ENCODE data around the gene RPS29.
"Not testable (repeated sequence)": the region's sequence is repeated elsewhere in the genome, so short reads cannot be mapped to it uniquely, and the experiment has no call there.

Gene RPS29

GRCh38 chr14:49619273-49619672 is 33.1 kb upstream of the RPS29 start:
- Mint-ChIP-seq H3K36me3 (ENCODE audit: insufficient read depth) (peaks cover 50% of the 10 kb centered on the region), H3K4me1 (peaks cover 48% of the 10 kb centered on the region), H3K4me3 (peak overlapping the region; percentile 97), H3K27ac (ENCODE audit: low read depth) (peak overlapping the region; percentile 100)
- not testable (repeated sequence) for H3K27me3 Mint-ChIP-seq; DNase-seq (ENCODE audit: low spot score in 2 of 2); H3K9me3 Mint-ChIP-seq; ATAC-seq (replicated peaks; ENCODE audit: extremely low read depth, poor library complexity, severe bottlenecking)

- H3K27ac Mint-ChIP-seq (ENCODE audit: low read depth) = peak overlapping the region; percentile 100
Observed at GRCh38 chr14:49617852-49618519, 31.8 kb upstream of the RPS29 start.

GRCh38 chr14:49615776-49616175 is 29.6 kb upstream of the RPS29 start:
- no peak overlapping the region for H3K4me3 Mint-ChIP-seq

More at GRCh38 chr14:49617852-49618519, 31.8 kb upstream of the RPS29 start:
- peaks cover 44% of the 10 kb centered on the region for H3K4me1 Mint-ChIP-seq
- H3K9me3 Mint-ChIP-seq = no peaks in the 10 kb centered on the region
- no peak for ATAC-seq (replicated peaks; ENCODE audit: extremely low read depth, poor library complexity, severe bottlenecking)
- peaks cover 50% of the 10 kb centered on the region for H3K36me3 Mint-ChIP-seq (ENCODE audit: insufficient read depth)
- no peak overlapping the region for H3K4me3 Mint-ChIP-seq
- no peaks in the 10 kb centered on the region for H3K27me3 Mint-ChIP-seq
- no peak for DNase-seq (ENCODE audit: low spot score in 2 of 2)

GRCh38 chr14:49614196-49614595 is 28.0 kb upstream of the RPS29 start:
- H3K27ac Mint-ChIP-seq (ENCODE audit: low read depth) = no peak overlapping the region
- H3K36me3 Mint-ChIP-seq (ENCODE audit: insufficient read depth) = peaks cover 30% of the 10 kb centered on the region
- H3K9me3 Mint-ChIP-seq = no peaks in the 10 kb centered on the region
- no peak overlapping the region for H3K4me3 Mint-ChIP-seq
- DNase-seq (ENCODE audit: low spot score in 2 of 2) = no peak
- peaks cover 17% of the 10 kb centered on the region for H3K4me1 Mint-ChIP-seq
- no peaks in the 10 kb centered on the region for H3K27me3 Mint-ChIP-seq
- ATAC-seq (replicated peaks; ENCODE audit: extremely low read depth, poor library complexity, severe bottlenecking) = no peak

More at GRCh38 chr14:49615776-49616175, 29.6 kb upstream of the RPS29 start:
- Mint-ChIP-seq H3K27ac (ENCODE audit: low read depth) (peak overlapping the region; percentile 71), H3K36me3 (ENCODE audit: insufficient read depth) (peaks cover 43% of the 10 kb centered on the region), H3K27me3 (no peaks in the 10 kb centered on the region), H3K9me3 (no peaks in the 10 kb centered on the region), H3K4me1 (peaks cover 26% of the 10 kb centered on the region)
- ATAC-seq (replicated peaks; ENCODE audit: extremely low read depth, poor library complexity, severe bottlenecking) (no peak), DNase-seq (ENCODE audit: low spot score in 2 of 2) (no peak)

GRCh38 chr14:49612671-49613070 is 26.5 kb upstream of the RPS29 start:
- H3K9me3 Mint-ChIP-seq = no peaks in the 10 kb centered on the region
- peaks cover 4% of the 10 kb centered on the region for H3K4me1 Mint-ChIP-seq
- no peak for DNase-seq (ENCODE audit: low spot score in 2 of 2)
- H3K27ac Mint-ChIP-seq (ENCODE audit: low read depth) = no peak overlapping the region
- H3K4me3 Mint-ChIP-seq = no peak overlapping the region
- H3K36me3 Mint-ChIP-seq (ENCODE audit: insufficient read depth) = peaks cover 15% of the 10 kb centered on the region
- no peak for ATAC-seq (replicated peaks; ENCODE audit: extremely low read depth, poor library complexity, severe bottlenecking)
- H3K27me3 Mint-ChIP-seq = no peaks in the 10 kb centered on the region

GRCh38 chr14:49612251-49612650 is 26.1 kb upstream of the RPS29 start:
- ATAC-seq (replicated peaks; ENCODE audit: extremely low read depth, poor library complexity, severe bottlenecking) (no peak), DNase-seq (ENCODE audit: low spot score in 2 of 2) (no peak)
- H3K4me3 Mint-ChIP-seq = no peak overlapping the region
- H3K4me1 Mint-ChIP-seq = peaks cover under 1% of the 10 kb centered on the region
- H3K27me3 Mint-ChIP-seq = no peaks in the 10 kb centered on the region
- no peak overlapping the region for H3K27ac Mint-ChIP-seq (ENCODE audit: low read depth)
- peaks cover 12% of the 10 kb centered on the region for H3K36me3 Mint-ChIP-seq (ENCODE audit: insufficient read depth)
- no peaks in the 10 kb centered on the region for H3K9me3 Mint-ChIP-seq

- peaks cover 16% of the 10 kb centered on the region for H3K36me3 Mint-ChIP-seq (ENCODE audit: insufficient read depth)
- no peaks in the 10 kb centered on the region for H3K27me3 Mint-ChIP-seq
- H3K4me3 Mint-ChIP-seq = no peak overlapping the region
- no peak for ATAC-seq (replicated peaks; ENCODE audit: extremely low read depth, poor library complexity, severe bottlenecking)
- DNase-seq (ENCODE audit: low spot score in 2 of 2) = no peak
- H3K4me1 Mint-ChIP-seq = no peaks in the 10 kb centered on the region
- no peak overlapping the region for H3K27ac Mint-ChIP-seq (ENCODE audit: low read depth)
- H3K9me3 Mint-ChIP-seq = no peaks in the 10 kb centered on the region
Observed at GRCh38 chr14:49607583-49607982, 21.4 kb upstream of the RPS29 start.

GRCh38 chr14:49598485-49599300 is 12.5 kb upstream of the RPS29 start, which contains the start of gene LRR1:
Gene LRR1, plus strand, starts transcription at chr14:49598940. Its CDS starts 81 bp downstream, at chr14:49599021.
- Mint-ChIP-seq H3K27ac (ENCODE audit: low read depth) (peak within 1 kb of the TSS; percentile 97), H3K36me3 (ENCODE audit: insufficient read depth) (peaks cover 17% of the 10 kb centered on the region), H3K4me1 (peaks cover 15% of the 10 kb centered on the region), H3K27me3 (no peaks in the 10 kb centered on the region), H3K9me3 (no peaks in the 10 kb centered on the region), H3K4me3 (peak within 1 kb of the TSS; percentile 98)
- DNase-seq (ENCODE audit: low spot score in 2 of 2) = peak; percentile 82 to 86
- ATAC-seq (replicated peaks; ENCODE audit: extremely low read depth, poor library complexity, severe bottlenecking) = peak; percentile 78

- Mint-ChIP-seq H3K9me3 (no peaks in the 10 kb centered on the region), H3K4me3 (peak overlapping the region; percentile 98), H3K4me1 (peaks cover 15% of the 10 kb centered on the region), H3K36me3 (ENCODE audit: insufficient read depth) (peaks cover 17% of the 10 kb centered on the region), H3K27me3 (no peaks in the 10 kb centered on the region), H3K27ac (ENCODE audit: low read depth) (peak overlapping the region; percentile 97)
- no peak for ATAC-seq (replicated peaks; ENCODE audit: extremely low read depth, poor library complexity, severe bottlenecking)
- DNase-seq (ENCODE audit: low spot score in 2 of 2) = no peak
Observed at GRCh38 chr14:49598189-49598484, 12.0 kb upstream of the RPS29 start.

- H3K9me3 Mint-ChIP-seq = no peaks in the 10 kb centered on the region
- peaks cover 7% of the 10 kb centered on the region for H3K36me3 Mint-ChIP-seq (ENCODE audit: insufficient read depth)
- DNase-seq (ENCODE audit: low spot score in 2 of 2) = no peak
- H3K27me3 Mint-ChIP-seq = no peaks in the 10 kb centered on the region
- no peak overlapping the region for H3K27ac Mint-ChIP-seq (ENCODE audit: low read depth)
- peaks cover 8% of the 10 kb centered on the region for H3K4me1 Mint-ChIP-seq
- no peak overlapping the region for H3K4me3 Mint-ChIP-seq
- no peak for ATAC-seq (replicated peaks; ENCODE audit: extremely low read depth, poor library complexity, severe bottlenecking)
Observed at GRCh38 chr14:49594347-49595091, 8.3 kb upstream of the RPS29 start.

- H3K27me3 Mint-ChIP-seq = no peaks in the 10 kb centered on the region
- peaks cover 4% of the 10 kb centered on the region for H3K36me3 Mint-ChIP-seq (ENCODE audit: insufficient read depth)
- peaks cover 2% of the 10 kb centered on the region for H3K4me1 Mint-ChIP-seq
- DNase-seq (ENCODE audit: low spot score in 2 of 2) (no peak), ATAC-seq (replicated peaks; ENCODE audit: extremely low read depth, poor library complexity, severe bottlenecking) (no peak)
- H3K4me3 Mint-ChIP-seq = no peak overlapping the region
- no peaks in the 10 kb centered on the region for H3K9me3 Mint-ChIP-seq
- no peak overlapping the region for H3K27ac Mint-ChIP-seq (ENCODE audit: low read depth)
Observed at GRCh38 chr14:49593016-49593415, 6.8 kb upstream of the RPS29 start.

- DNase-seq (ENCODE audit: low spot score in 2 of 2) (no peak), ATAC-seq (replicated peaks; ENCODE audit: extremely low read depth, poor library complexity, severe bottlenecking) (no peak)
- no peaks in the 10 kb centered on the region for H3K9me3 Mint-ChIP-seq
- H3K4me1 Mint-ChIP-seq = peaks cover 20% of the 10 kb centered on the region
- peaks cover 27% of the 10 kb centered on the region for H3K36me3 Mint-ChIP-seq (ENCODE audit: insufficient read depth)
- no peak overlapping the region for H3K27ac Mint-ChIP-seq (ENCODE audit: low read depth)
- no peak overlapping the region for H3K4me3 Mint-ChIP-seq
- H3K27me3 Mint-ChIP-seq = no peaks in the 10 kb centered on the region
Observed at GRCh38 chr14:49589387-49589786, 3.2 kb upstream of the RPS29 start.
